Uterus (tissue), 2 donors: ENCODE measurements around the gene LDLRAD4.

Source experiments
- CTCF ChIP-seq, 4 experiments: fragments of 200-600 bp in 2 of 4; fragments of 450-650 bp in 2 of 4; sonication (generic) in 2 of 4; IDR thresholded peaks; one replicate each; pipeline ENCODE4 v1.5.1; 2016 to 2019; ENCODE audit warnings: antibody characterized with exemption in 4 of 4, mild to moderate bottlenecking in 2 of 4, moderate library complexity in 1 of 4
- POLR2A ChIP-seq, 2 donors: fragments of 450-650 bp; IDR thresholded peaks; one replicate each; pipeline ENCODE4 v1.6.1; 2016; ENCODE audit warnings: antibody characterized with exemption in 2 of 2, mild to moderate bottlenecking in 1 of 2, moderate library complexity in 1 of 2

GRCh38 chr18:13463526-13464210, 245.1 kb downstream of the LDLRAD4 start:
- TF ChIP-seq CTCF (IDR thresholded peaks at IDR 0.05) (no peak), POLR2A (IDR thresholded peaks at IDR 0.05) (no peak)
